NCI-H345 treated with DMSO at 0.1 percent for 48 hours (cell line): Measurements from ENCODE around the gene PIGR.

Experiments used
- DNase-seq: peaks from one replicate; lab custom pipeline; 2025; ENCODE audit not compliant: unreplicated experiment; lab: John Stamatoyannopoulos, UW

Gene PIGR

DNA sequence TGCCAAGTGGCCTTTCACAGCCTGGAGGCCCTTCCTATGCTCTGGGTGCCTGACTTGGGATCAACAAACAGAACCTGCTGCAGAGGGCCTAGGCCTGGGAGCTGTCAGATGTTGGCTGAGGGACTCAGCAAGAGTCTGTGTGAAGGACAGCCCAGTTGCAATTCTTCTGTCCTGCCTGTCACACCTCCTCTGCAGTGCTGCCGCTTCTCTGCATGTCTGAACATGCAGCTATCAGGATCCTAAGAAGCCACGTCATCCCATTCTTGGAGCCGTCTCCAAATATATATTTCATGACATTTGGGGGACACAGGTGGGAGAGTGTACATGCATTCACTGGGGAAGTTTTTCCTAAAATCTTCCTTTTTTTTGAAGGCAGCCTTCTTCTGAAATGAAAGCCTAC, 15.4 kb upstream of the PIGR start:
- DNase-seq: no peak

GRCh38 chr1:206960676-206961386, 14.6 kb upstream of the PIGR start:
- DNase-seq: no peak

DNA sequence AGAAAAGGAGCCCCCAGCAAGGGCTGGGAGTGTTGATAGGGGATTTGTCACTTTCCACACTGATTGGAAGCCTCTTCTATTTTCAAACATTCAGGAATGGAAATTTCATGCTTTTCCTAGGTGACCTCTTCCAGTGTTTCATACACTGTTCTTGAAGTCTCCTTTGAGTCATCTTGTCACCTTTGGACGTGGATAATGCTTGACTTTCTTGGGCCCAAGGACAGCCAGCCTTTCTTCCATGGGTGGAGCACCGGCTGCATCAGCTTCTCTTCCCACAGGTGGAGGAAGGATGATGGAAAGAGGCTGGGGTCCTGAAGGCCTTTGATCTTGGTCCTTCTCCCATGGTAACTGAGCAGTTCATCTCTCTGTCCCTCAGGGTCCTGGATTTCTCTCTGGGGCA, 11.9 kb upstream of the PIGR start:
- DNase-seq: no peak

GRCh38 chr1:206957639-206958038, 11.4 kb upstream of the PIGR start:
- DNase-seq: no peak

- DNase-seq: no peak
Observed at GRCh38 chr1:206955476-206956451, 9.5 kb upstream of the PIGR start.

- DNase-seq: no peak
Observed at GRCh38 chr1:206954459-206955342, 8.4 kb upstream of the PIGR start.

DNA sequence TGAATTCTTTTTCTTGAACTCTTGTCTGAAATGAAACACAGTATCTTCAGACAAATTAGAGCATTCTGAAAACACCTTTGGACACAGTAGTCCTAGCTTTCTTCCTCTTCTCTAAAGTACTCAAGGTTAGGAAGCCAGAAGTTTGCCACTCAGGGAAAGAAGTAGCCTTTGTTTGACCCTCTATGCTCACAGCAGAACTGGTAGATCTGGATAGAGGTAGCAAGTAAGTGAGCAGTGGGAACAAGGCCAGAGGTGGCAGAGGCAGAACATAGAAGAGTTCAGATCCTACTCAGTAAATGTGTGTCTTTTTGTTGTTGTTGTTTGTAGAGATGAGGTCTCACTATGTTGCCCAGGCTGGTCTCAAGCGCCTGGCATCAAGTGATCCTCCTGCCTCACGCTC, 7.4 kb upstream of the PIGR start:
- no peak for DNase-seq

GRCh38 chr1:206953126-206953525, 6.9 kb upstream of the PIGR start:
- no peak for DNase-seq

GRCh38 chr1:206952171-206952570, 5.9 kb upstream of the PIGR start:
- no peak for DNase-seq

DNA sequence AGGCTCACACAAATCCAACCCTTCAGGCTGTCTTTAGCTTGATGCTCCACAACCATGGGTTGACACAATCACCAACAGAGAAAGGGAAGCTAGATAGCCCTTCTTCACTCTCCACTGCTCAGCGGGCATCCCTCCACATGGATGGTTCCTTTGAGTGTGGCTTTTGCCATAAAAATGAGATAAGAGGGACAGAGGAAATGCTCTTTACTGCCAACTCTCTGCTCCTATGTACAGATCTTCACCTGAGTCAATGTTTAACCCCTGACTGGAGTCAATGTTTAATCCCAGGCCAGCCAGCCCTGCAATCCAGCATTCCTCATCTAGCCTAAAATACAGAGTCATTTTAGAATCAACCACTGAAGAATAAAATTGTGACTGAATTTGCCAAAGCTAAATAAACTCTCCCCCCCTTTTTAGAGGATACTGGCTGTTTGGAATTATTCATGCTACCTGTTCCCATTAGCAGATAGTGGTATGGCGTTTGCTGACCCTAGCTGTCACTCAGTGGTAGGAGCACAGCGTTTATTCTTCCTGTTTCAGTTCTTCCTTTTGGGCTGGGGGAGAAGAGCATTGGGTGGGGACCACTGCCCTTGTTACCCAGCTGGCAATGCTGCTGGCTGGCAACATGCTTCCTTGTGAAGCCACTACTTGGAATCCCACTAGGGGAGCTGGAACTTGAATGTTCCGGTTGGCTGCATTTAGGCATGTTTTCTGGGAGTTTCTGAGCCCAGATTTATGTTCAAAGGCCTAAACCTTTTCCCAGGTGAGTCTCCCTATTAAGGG, 5.2 kb upstream of the PIGR start:
- DNase-seq: no peak

DNA sequence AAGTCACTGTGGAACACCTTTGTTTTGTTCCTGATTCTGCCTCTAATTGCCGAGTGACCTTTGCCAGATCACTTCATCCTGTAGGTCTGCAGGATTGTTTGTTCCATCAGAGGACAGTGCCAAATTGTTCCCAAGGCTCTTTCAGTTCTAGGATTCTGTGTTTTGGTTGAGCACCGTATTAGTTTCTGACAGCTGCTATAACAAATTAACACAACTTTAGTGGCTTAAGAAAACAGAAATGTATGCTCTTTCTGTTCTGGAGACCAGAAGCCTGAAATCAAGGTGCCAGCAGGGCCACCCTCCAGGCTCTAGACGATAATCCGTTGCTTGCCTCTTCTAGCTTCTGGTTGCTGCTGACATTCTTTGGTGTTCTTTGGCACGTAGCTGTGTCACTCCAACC, 3.4 kb upstream of the PIGR start:
- DNase-seq: no peak

DNA sequence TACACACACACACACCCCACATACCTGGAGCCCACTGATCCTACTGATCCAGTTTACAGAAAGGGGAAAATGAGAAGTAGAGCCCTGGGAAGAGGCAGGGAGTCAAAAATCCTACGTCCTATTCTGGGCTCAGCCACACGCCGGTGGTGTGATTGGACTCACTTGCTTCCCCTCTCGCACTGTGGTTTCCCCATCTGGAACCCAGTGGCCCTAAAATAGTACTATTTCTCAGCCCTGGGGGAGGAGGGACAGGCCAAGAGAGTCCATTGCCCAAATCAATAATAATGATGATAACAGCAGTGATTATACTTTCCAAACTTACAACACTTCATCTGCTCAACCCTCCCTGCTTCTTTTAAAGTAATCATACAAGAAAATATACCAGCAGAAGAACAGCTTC, 2.9 kb upstream of the PIGR start:
- DNase-seq: no peak

DNA sequence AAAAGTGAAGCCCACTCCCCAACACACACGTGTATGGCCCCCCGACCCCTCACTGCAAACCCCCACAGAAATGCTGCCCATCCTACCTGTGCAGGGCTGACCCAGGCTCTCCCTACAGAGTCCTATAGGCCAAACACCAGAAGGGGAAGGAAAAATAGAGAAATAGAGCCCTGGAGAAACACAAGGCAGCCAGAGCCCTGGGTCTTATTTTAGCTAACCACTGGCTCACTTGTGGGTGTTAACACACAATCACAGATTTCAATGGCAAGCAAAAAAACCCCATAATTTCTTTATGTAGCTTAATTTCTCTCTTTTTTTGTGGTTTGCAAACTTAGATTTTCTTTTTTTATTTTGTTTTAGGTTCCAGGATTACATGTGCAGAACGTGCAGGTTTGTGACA, 989 bp upstream of the PIGR start:
- no peak for DNase-seq

GRCh38 chr1:206945779-206946178, 487 bp downstream of the PIGR start:
- no peak for DNase-seq

GRCh38 chr1:206944703-206945102, 1.6 kb downstream of the PIGR start:
- no peak for DNase-seq

- no peak for DNase-seq
Observed at GRCh38 chr1:206941766-206942418, 4.4 kb downstream of the PIGR start.

- no peak for DNase-seq
Observed at GRCh38 chr1:206940588-206940936, 5.7 kb downstream of the PIGR start.

DNA sequence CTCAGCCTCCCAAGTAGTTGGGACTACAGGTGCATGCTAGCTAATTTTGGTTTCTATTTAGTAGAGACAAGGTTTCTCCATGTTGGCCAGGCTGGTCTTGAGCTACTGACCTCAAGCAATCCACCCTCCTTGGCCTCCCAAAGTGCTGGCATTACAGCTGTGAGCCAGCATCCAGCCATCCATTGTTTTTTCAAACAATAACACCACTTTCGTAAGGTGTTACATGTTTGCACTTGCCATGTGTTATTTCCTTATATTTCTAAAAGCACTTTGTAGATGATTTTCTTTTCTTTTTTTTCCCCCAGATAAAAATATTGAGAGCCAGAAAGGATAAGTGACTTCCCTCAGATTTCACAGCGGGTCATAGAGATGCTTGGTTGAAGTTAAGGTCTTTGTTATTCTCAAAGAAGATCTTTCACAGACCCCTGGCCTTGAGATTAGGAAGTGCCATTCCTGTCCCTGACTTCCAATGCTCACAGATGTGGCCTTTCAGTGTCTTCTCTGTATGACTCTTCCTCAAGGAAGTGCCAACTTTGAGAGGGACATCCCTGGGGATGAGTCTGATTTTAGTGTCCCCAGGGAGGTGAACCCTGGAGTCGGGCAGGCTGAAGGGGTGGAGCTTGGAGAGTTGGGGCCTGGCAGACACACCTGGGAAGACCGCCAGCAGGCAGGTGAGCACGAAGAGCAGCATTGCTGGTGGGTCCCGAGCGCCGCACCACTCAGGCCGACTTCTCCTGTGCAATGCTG, 6.3 kb downstream of the PIGR start:
- no peak for DNase-seq

DNA sequence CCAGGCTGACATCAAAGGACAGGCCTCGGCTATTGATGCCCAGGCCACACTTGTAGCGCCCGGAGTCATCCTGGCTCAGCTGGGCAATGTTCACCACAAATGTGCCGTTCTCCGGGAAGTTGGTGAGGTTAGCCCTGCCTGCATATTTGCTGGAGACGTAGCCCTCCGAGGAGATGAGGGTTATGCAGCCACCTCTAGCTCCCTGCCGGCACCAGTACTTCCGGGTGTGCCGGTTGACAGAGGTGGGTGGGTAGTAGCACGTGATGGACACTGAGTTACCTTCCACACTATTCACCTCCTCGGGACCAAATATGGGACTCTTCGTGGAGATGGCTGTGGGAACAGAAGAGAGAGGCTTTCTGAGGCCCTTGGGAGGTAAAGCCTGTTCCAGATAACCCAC, 7.1 kb downstream of the PIGR start:
- DNase-seq: no peak
